COLO668 (cell line): ENCODE measurements around the gene ADSL.

Experiments
- DNase-seq: peaks from one replicate; lab custom pipeline; 2025; ENCODE audit not compliant: unreplicated experiment; lab: John Stamatoyannopoulos, UW

Gene ADSL

DNA sequence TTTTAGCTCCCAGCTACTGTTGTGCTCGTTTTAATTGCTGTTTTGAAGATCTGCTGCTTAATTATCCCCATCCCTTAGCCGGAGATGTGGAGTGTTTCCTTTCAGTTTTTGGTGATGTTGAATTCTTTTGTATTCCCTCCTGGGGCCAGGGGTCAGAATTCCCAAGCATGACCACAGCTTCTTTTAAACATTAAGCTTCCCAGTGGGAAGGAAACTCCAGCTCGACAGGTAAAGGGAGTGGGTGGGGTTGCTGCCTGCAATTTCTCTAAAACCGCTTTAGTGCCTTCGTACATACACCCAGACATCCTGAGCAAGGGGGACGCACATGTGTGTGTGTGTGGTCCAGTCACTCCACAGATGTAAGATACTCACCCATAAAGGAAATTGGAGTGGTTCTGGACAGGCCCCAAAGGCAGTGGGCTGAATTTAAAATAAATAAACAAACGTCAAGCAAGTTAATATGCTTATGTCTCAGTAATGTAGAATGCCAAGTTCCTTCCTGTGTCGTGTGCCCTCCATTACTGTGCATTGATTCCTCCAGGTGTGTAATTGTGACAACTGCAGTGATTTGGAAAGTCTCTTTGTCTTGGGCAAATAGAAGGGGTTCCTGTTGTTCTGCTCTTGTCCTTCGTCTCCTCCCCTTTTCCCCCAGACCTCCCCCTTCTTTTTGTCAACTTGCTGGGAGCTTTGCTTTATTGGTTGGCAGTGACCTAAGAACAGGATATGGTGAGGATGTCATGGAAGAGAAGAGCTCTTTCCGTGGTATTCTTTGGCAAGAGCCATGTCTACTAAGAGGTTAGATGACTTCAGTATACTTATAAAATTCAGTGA, 19.2 kb upstream of the ADSL start:
- no peak for DNase-seq

DNA sequence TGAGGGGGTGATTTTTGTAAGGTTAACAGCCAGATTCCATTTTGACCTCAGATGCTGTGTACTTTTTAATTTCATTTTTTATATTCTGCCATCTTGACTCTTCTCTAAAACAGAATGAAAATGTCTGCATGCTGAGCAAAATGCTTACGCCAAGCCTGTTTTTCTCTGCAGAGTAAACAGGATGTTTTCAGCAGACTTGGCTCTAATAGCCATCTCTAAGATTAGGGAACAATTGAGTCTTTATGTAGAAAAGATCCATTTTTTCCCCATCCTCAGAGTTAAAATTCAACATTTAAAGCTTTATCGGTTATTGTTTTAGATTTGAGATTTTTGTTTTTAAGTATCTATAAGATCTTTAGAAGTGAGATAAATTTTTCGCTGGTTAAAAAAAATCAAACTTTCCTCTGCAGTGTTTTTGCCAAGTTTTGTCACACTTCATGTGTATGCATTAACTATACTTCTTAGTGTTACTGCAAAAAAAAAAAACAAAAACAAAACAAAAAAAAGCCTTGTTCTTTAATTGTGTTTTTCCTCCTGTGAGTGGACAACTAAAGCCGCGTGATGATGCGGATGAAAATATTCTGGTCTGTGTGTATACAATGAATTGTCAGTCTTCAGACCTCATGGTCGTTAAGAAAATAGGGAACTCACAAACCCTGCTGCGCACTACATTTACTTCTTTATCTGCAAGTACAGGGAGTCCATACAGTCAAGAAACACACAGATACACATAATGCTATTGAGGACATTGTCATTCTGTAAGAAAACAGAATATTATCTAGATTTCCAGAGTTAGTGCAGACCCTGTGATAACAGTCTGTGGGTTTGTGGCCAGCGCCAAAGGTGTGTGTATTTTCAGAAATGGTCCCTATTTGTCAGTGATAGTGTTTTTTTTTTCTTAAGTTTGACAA, 17.5 kb upstream of the ADSL start:
- no peak for DNase-seq

DNA sequence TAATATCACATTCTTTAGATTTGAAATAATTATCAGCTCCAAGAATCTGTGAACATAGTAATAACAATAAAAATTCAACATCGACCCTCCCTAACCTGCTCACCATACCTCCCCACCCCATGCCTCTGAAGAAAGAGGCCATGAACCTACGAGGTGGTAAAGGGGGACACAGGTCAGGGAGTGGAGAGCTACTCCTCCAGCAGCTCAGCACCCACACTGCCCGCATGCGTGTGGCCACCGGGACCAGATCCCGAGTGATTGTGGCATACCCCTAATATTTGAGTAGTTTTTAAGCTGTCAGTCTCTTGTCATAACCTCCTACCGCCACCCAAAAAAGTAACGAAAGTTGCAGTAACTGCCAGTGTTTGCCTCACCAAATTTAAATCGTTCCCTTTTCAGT, 16.8 kb upstream of the ADSL start:
- DNase-seq, result no peak

DNA sequence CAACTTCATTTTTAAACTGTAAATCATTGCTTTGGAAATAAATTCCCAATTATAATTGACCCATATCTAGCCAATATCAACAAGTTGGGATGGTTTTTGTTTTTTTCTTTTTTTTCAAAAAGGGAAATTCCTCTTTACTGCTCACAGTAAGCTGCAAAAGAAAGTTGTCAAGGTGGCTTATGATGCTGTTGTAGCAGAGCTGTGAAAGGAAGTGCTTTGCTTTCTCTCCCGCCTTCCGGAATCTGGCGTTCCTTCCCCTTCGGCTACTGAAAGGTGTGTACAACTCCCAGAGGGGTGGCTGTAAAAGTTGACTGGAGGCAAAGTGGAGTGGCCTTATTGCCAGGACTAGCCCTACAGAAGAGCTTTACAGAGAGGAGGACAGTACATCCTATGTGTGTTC, 16.2 kb upstream of the ADSL start:
- DNase-seq, result no peak

DNA sequence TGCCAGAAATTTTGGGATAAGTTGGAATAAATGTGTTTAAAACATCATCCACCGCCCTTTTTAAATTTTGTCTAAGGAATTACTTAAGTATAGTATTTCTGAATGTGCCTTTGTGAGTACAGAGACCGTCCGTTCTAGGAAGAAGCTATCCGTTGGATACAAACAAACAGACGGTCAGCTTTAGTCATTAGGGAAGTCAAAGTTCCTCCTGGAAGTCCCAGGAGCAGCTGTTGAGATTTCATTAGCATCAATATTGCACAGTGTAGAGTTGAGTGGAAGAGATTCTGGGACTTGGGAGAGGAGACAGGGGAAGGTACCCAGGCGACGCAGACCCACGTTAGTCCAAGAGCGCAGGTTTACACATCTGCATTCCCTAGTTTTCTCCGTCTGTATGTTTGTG, 15.7 kb upstream of the ADSL start:
- no peak for DNase-seq

DNA sequence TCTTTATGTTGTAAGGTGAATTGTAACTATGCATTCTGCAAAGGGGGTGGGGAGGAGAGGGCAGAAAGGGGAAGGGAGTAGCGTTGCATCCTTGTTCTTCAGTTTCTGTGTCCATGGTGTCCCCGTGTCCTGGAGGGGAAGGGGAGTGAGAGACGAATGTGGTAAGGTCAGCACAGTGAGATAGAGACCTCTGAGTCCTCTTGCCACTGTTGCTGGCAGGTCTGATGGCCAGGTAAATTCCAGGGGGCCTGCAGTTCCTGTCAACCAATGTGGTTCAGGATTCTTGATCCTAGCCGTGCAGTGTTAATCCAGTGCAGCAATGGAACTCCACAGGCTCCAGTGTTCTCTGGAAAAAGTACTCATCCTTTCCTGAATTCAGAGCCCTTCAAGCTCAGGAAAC, 14.6 kb upstream of the ADSL start:
- DNase-seq, result no peak

DNA sequence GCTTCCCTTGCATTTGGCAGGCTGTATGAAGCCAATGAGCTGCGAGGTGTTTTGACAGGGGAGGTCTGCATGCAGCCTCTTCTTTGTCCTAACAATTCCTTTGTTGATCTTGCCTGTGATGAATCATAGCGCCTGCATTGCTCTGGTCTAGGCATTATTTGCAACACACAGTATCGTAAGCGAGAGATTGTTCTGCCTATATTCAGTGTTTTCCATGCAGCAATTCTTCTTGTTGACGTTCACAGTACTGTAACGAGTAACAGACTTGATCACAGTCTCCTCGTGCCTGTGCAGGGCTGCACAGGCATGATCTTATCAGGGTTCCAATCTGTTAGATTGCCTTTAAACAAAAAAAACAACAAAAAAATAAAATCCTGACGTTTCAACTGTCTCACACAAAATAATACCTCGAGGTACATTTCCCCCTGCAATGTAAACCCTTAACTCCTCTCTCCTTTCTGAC, 13.9 kb upstream of the ADSL start:
- no peak for DNase-seq

DNA sequence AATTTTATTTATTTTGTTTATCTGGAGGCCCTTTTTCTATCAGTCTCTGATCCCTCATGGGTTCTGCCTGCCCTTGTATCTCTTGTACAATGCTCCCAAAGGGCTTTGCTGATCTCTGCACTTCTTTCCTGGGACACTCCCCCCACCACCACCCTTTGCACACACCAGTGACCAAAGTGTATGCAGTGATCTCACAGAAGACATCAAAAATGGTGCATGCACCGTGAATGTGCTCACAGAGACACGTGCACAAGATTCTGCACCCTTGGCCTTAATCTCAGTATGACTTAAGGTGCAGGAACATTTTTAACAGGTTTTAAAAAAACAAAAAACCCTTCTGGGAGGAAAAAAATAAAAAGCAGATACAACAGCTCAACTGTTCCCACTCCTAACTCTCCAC, 12.2 kb upstream of the ADSL start:
- DNase-seq, result no peak

DNA sequence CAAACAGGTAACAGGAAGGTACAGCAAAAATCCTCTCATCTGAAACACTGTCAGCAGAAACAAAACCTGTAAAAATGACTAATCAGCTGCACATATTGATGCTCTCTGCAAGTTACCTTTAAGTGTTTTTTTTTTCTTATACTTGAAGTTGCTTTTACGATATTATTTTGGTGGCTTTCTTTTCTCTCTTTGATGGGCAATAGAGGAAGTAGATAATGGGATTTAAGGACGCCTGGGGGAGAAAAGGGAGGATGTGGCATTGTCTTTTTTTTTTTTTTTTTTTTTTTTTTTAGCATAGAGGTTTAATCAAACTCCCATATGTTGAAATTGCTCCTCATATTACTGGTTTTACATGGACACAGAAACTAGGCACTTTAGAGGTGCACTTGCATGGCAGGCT, 11.4 kb upstream of the ADSL start:
- no peak for DNase-seq

DNA sequence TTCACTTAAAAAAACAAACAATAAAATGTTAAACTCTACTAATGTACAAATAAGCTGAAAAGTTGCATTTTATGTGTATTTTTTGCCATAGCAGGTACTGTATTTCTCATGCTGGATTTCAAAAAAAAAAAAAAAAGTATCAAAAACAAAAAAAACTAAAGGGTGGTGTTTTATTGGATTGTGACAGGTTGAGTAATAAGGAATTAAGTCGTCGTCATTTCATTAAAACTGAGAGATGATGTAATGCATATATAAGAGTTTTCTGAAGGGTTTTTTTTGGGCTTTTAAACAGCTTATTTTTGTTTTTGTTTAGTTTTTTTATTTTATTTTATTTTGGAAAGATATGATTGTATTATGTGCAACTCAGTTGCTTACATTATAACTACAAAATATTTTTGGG, 10.9 kb upstream of the ADSL start:
- DNase-seq, result no peak

DNA sequence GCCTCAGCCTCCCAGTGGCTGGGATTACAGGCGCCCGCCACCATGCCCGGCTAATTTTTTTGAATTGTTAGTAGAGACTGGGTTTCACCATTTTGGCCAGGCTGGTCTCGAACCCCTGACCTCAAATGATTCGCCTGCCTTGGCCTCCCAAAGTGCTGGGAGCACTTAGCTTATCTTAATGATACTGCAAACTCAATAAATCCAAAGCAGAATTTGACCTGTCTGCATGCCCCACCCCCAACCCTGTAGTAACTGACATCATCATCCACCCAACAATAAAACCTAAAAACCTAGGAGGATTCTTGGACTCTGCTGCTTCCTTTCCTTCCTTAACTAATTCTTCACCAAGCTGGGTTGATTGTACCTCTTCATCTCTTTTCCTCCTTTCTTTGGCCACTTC, 6.3 kb upstream of the ADSL start:
- DNase-seq, result no peak

DNA sequence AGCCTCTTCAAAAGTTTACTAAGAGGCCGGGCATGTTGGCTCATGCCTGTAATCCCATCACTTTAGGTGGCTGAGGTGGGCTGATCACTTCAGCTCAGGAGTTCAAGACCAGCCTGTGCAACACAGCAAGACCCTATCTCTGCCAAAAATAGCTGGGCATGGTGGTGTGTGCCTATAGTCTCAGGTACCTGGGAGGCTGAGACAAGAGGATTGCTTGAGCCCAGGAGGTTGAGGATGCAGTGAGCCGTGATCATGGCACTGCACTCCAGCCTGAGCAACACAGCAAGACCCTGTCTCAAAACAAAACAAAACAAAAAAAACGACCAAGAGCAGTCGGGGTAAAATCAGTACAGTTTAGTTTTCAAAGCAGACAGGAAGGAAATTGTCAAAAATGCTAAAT, 4.7 kb upstream of the ADSL start:
- DNase-seq, result no peak

DNA sequence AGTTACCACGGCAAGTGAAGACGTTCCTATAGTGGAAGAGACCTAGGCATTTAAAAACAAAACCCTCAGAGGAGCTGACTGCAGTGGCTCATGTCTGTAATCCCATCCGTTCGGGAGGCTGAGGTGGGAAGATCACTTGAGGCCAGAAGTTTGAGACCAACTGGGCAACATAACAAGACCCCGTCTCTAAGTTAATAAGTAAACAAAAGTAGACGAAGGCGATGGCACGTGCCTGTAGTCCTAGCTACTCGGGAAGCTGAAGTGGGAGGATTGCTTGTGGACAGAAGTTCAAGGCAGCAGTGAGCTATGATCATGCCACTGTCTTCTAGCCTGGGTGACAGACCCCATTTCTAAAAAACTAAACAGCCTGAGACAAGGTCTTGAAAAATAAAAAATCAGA, 3.8 kb upstream of the ADSL start:
- no peak for DNase-seq

DNA sequence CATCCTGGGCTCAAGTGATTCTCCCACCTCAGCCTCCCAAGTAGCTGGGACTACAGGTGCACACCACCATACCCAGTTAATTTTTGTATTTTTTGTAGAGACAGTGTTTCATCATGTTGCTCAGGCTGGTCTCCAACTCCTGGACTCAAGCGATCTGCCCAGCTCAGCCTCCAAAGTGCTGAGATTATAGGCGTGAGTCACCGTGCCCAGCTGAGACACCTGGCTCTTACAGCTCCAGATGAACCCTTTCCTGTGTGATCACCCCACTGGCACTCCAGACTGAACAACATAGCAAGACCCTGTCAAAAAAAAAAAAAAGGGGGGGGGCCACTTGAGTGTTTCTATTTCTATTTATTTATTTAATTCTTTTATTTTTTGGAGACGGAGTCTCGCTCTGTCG, 1.0 kb upstream of the ADSL start:
- DNase-seq, result peak; percentile 4

DNA sequence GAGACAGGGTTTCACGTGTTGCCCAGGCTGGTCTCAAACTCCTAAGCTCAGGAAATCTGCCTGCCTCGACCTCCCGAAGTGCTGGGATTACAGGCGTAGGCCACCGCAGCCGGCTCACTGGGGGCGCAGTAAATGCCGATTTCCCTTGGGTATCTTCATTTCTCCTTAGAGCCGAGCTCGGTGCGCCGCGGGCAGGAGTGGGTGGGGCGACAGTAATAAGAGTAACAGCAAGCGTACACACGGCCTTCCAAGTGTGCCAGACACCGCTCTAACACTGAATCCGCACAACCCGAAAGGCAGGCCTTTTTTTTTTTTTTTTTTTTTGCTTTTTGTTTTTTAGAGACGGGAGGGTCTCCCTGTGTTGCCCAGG, 500 bp upstream of the ADSL start:
- peak; percentile 58 for DNase-seq

DNA sequence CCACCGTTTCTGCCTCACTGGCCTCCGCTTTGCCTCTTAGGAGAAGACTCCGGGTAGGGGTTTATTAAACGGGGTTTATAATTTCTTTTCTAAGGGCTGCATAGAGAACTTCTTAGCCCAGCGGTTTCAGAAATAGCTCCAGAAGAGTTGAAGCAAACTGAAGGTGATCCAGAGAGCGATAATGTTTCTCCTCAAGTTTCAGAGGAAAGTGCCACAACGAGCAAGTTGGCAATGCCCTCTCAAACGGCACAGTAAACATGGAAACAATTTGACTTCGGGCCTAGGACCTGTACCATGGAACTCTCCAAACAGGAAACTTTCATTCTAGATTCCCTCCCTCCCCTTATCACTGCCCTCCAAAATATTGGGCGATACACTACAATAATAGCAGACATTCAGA, 1.0 kb downstream of the ADSL start:
- no peak for DNase-seq

DNA sequence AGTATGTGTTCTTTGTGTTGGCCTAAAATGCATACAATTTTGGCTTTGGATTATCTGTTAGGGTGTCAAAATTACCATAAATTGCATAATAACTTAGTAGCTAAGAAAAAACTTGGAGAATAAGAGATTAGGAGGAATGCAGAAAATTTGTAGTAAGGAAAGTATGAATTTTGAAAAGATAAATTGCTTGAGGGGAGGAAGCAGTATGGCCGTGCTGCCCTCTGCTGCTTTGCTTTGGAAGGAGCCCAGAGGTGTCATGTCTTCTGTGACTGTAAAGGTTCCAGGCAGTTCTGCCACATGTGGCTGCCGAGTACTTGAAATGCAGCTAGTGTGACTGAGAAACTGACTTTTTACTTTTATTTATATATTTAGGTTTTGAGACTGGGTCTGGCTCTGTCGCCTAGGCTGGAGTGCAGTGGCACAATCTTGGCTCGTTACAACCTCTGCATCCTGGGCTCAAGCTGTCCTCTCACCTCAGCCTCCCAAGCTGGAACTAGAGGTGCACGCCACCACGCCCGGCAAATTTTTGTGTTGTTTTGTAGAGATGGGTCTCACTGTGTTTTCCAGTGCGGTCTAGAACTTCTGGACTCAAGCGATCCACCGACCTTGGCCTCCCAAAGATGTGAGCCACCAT, 1.8 kb downstream of the ADSL start:
- DNase-seq, result peak; percentile 49

DNA sequence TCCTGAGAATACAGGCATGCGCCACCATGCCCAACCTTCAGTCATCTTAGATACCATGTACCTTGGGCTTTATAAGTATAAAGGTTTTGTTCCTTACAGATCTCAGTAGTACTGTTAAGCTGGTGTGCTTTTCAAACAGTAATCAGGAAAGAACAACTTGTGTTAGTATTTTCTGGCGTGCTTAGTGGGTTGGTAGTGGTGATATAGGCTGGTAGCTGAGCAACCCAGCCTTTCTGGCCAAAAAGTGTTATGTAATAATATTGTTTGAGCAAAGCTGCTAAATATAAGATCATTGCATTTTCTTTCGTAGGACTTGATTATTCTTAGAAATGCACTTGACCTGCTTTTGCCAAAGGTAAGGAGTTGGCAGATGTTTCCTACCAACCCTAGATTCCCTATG, 6.5 kb downstream of the ADSL start:
- no peak for DNase-seq

DNA sequence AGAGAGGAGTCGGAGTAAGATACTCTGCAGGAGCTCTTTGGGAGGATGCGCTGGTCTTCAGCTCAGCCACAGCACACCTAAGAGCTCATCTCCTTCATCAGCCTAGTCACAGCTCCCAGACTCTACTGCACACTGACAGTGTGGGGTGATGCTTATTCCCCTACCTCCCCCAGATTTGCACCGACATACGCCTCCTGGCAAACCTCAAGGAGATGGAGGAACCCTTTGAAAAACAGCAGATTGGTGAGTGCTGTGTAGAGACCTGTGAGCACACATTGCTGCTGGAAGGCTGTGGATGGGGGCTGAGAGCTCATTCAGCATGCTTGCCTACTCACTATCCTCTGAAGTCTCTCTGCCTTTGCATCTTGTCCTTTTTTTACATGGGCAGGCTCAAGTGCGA, 14.8 kb downstream of the ADSL start:
- DNase-seq, result no peak

DNA sequence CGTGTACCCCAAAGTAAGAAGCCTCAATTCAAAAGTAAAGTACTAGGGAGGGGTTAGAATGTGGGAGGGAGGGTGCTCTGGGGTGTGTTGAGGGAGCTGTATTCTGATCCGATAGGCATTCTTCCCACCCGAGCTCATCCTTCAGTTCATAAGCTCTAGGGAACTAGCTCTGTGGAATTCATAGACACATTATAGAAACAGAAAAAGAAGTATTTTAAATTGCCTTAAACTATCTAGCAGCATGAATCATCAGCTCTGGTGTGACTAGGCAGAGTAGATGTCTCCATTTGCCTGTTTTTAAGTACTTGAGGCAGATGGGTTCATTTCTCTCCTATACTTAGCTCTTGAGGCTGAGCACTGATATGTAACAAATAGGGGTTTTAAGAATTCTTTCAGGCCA, 16.8 kb downstream of the ADSL start:
- no peak for DNase-seq

DNA sequence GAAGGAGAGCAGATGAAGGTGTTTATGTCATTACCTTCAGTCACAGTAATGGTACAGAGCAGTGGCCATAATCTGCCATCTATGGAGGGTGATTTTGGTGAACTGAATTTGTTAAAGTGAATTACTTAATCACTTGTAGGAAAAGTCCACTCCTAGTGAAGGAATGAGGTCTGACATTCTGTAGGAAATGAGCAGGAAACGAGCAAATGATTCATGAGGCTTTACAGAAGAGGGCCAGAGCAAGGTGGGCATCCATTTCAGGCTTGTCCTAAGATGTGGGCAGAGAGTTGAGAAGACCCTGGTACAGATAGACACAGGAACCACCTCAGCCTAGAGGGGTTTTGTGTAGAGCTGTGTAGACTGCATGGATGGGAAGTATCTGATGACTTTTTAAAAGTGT, 18.1 kb downstream of the ADSL start:
- no peak for DNase-seq

DNA sequence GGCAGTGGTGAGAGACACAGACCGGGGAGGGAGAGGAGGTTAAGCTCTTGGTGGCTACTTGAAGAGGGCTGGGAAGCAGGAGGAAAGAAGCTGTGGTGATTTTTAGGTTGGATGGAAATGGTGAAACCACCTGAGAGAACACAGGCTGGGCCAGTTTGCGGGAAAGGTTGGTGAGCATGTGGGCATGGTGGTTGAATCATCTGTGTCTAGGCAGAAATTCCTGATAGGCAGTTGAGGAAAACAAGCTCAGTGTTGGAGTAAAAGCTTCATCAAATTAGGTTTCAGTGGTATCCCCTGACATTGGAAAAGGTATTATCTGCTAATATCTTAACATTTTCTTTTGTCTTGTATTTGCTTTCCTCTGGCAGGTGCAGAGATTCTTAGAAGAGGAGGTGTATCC, 19.8 kb downstream of the ADSL start:
- no peak for DNase-seq
